H9 (cell line): ENCODE measurements around the gene CFAP77. TPM values are rescaled to one million over a fixed set of nuclear protein-coding genes. Genes with fewer than 3 reads are reported as not detected.
A peak's percentile ranks its signal among the peaks of the same experiment; 100 is the strongest.

Experiments used
- DNase-seq: peaks from one replicate; pipeline ENCODE4 v3.0.0-alpha.2; 2017
- H2AFZ ChIP-seq: one replicate; pipeline ENCODE4 v1.6.1; 2013; ENCODE audit warnings: mild to moderate bottlenecking, low read length, control low read depth, moderate library complexity
- H2AK5ac ChIP-seq: 2 replicates; pipeline ENCODE4 v1.6.1; 2013; ENCODE audit warnings: low read length, control low read depth, mixed read lengths; ENCODE audit not compliant: insufficient read length
- H2BK120ac ChIP-seq: one replicate; pipeline ENCODE4 v1.6.1; 2013; ENCODE audit warnings: low read depth, mild to moderate bottlenecking, low read length, control low read depth, inconsistent platforms; ENCODE audit not compliant: poor library complexity, severe bottlenecking
- H2BK12ac ChIP-seq: 2 replicates; pipeline ENCODE4 v1.6.1; 2013; ENCODE audit warnings: low read length, control low read depth, mixed read lengths, low read depth; ENCODE audit not compliant: insufficient read length
- H2BK15ac ChIP-seq: 2 replicates; pipeline ENCODE4 v1.6.1; 2013; ENCODE audit warnings: low read depth, low read length, control low read depth
- H2BK20ac ChIP-seq: one replicate; pipeline ENCODE4 v1.6.1; 2013; ENCODE audit warnings: low read depth, mild to moderate bottlenecking, low read length, control low read depth, inconsistent platforms; ENCODE audit not compliant: poor library complexity, severe bottlenecking
- H2BK5ac ChIP-seq: 2 replicates; pipeline ENCODE4 v1.6.1; 2013; ENCODE audit warnings: low read length, control low read depth, mixed read lengths; ENCODE audit not compliant: insufficient read length
- H3K14ac ChIP-seq: 2 replicates; pipeline ENCODE4 v1.6.1; 2013; ENCODE audit warnings: low read length, control low read depth; ENCODE audit not compliant: insufficient read depth
- H3K18ac ChIP-seq: 2 replicates; pipeline ENCODE4 v1.6.1; 2013; ENCODE audit warnings: low read depth, mild to moderate bottlenecking, mixed read lengths, low read length, control low read depth; ENCODE audit not compliant: insufficient read length
- H3K23ac ChIP-seq: 2 replicates; pipeline ENCODE4 v1.6.1; 2013; ENCODE audit warnings: low read length, control low read depth, mixed read lengths, low read depth; ENCODE audit not compliant: insufficient read length
- H3K23me2 ChIP-seq: 2 replicates; pipeline ENCODE4 v1.6.1; 2013; ENCODE audit warnings: low read depth, mild to moderate bottlenecking, mixed read lengths, low read length, control low read depth; ENCODE audit not compliant: insufficient read length, poor library complexity, severe bottlenecking
- H3K27ac ChIP-seq: 2 replicates; pipeline ENCODE4 v1.5.1; 2013; ENCODE audit warnings: low read length, control low read depth, mixed read lengths, low read depth; ENCODE audit not compliant: insufficient read length
- H3K27me3 ChIP-seq: 2 replicates; pipeline ENCODE4 v1.6.1; 2013; ENCODE audit warnings: low read length, control low read depth, inconsistent platforms; ENCODE audit not compliant: insufficient read depth
- H3K4ac ChIP-seq: 2 replicates; pipeline ENCODE4 v1.6.1; 2013; ENCODE audit warnings: low read depth, mild to moderate bottlenecking, control low read depth, inconsistent platforms, low read length, moderate library complexity
- H3K4me1 ChIP-seq: 2 replicates; pipeline ENCODE4 v1.6.1; 2013; ENCODE audit warnings: low read length, control low read depth, inconsistent platforms; ENCODE audit not compliant: insufficient read depth
- H3K4me2 ChIP-seq: 2 replicates; pipeline ENCODE4 v1.6.1; 2013; ENCODE audit warnings: low read length, control low read depth, mixed read lengths; ENCODE audit not compliant: insufficient read length, insufficient read depth
- H3K56ac ChIP-seq: 2 replicates; pipeline ENCODE4 v1.6.1; 2013; ENCODE audit warnings: low read depth, mild to moderate bottlenecking, mixed read lengths, low read length, control low read depth; ENCODE audit not compliant: insufficient read length
- H3K79me1 ChIP-seq: 2 replicates; pipeline ENCODE4 v1.6.1; 2013; ENCODE audit warnings: low read depth, mild to moderate bottlenecking, moderate library complexity, low read length, control low read depth, inconsistent platforms; ENCODE audit not compliant: insufficient read depth, poor library complexity, severe bottlenecking
- H3K79me2 ChIP-seq: 2 replicates; pipeline ENCODE4 v1.6.1; 2013; ENCODE audit warnings: low read length, control low read depth, inconsistent platforms; ENCODE audit not compliant: insufficient read depth
- H3K9ac ChIP-seq: 2 replicates; pipeline ENCODE4 v1.6.1; 2013; ENCODE audit warnings: low read length, control low read depth, mixed read lengths; ENCODE audit not compliant: insufficient read length; ENCODE audit errors: extremely low read depth
- H3K9me3 ChIP-seq: one replicate; pipeline ENCODE4 v1.6.1; 2013; ENCODE audit warnings: low read depth, low read length, inconsistent platforms; ENCODE audit not compliant: control insufficient read depth
- H3T11ph ChIP-seq: one replicate; pipeline ENCODE4 v1.6.1; 2013; ENCODE audit warnings: mild to moderate bottlenecking, low read length, control low read depth, inconsistent platforms
- H4K20me1 ChIP-seq: one replicate; pipeline ENCODE4 v1.6.1; 2013; ENCODE audit not compliant: control insufficient read depth, insufficient read length, insufficient read depth
- H4K5ac ChIP-seq: 2 replicates; pipeline ENCODE4 v1.6.1; 2013; ENCODE audit warnings: low read depth, mild to moderate bottlenecking, mixed read lengths, low read length, control low read depth; ENCODE audit not compliant: insufficient read length
- H4K8ac ChIP-seq: replicated peaks from 2 replicates; pipeline ENCODE4 v1.6.1; 2013; ENCODE audit warnings: low read length, control low read depth, mixed read lengths, low read depth; ENCODE audit not compliant: insufficient read length
- H4K91ac ChIP-seq: 2 replicates; pipeline ENCODE4 v1.6.1; 2013; ENCODE audit warnings: low read depth, mild to moderate bottlenecking, moderate library complexity, mixed read lengths, low read length, control low read depth; ENCODE audit not compliant: insufficient read length
- H3K27ac Mint-ChIP-seq, 3 experiments: 2 replicates in 2 of 3; 3 replicates in 1 of 3; pipeline ENCODE4 v1.8.0; 2020 to 2021; ENCODE audit warnings: mixed read lengths in 3 of 3, mild to moderate bottlenecking in 1 of 3, moderate library complexity in 1 of 3
- H3K27me3 Mint-ChIP-seq: 2 replicates; pipeline ENCODE4 v1.8.0; 2021; ENCODE audit warnings: low read depth, mild to moderate bottlenecking, moderate library complexity, mixed read lengths
- H3K36me3 Mint-ChIP-seq, 3 experiments: 2 replicates in 2 of 3; 3 replicates in 1 of 3; pipeline ENCODE4 v1.8.0; 2020 to 2021; ENCODE audit warnings: low read depth in 3 of 3, mixed read lengths in 3 of 3; ENCODE audit not compliant: insufficient read depth in 1 of 3
- H3K4me1 Mint-ChIP-seq, 2 experiments: 2 replicates each; pipeline ENCODE4 v1.8.0; 2020; ENCODE audit warnings: mixed read lengths in 2 of 2
- H3K4me3 Mint-ChIP-seq, 2 experiments: 2 replicates in 1 of 2; 3 replicates in 1 of 2; pipeline ENCODE4 v1.8.0; 2020 to 2021; ENCODE audit warnings: mild to moderate bottlenecking in 2 of 2, mixed read lengths in 2 of 2, moderate library complexity in 1 of 2
- H3K9me3 Mint-ChIP-seq, 2 experiments: 2 replicates in 1 of 2; 3 replicates in 1 of 2; pipeline ENCODE4 v1.8.0; 2020; ENCODE audit warnings: mild to moderate bottlenecking in 2 of 2, mixed read lengths in 2 of 2, moderate library complexity in 1 of 2
- CTCF ChIP-seq: fragments of 200-600 bp; sonication (generic); conservative IDR thresholded peaks from 3 replicates; pipeline ENCODE4 v1.8.0; 2021; ENCODE audit warnings: antibody characterized with exemption, mild to moderate bottlenecking
- WGBS: extraction: QIAGEN DNeasy Blood & Tissue Kit; methylation state at CpG from one replicate; pipeline ENCODE4 v1.1.7; 2013; ENCODE audit warnings: missing lambda C conversion rate, low lambda C conversion rate, mixed read lengths; ENCODE audit not compliant: insufficient read length; ENCODE audit errors: extremely low coverage; 5-methylcytosine and 5-hydroxymethylcytosine counted together
- total RNA-seq: library from RNA; stranded (reverse); gene quantifications from 2 replicates; pipeline ENCODE4 v1.2.1, GENCODE V29; 2021

The CFAP77 gene
- total RNA-seq, 1 experiment from 2014 or later: 0.72 TPM

GRCh38 chr9:132458432-132458831, 48.4 kb downstream of the CFAP77 start:
- no peaks in the 10 kb centered on the region for H3K9me3 ChIP-seq
- WGBS: no CpG with 5 or more reads among the region's 8 CpGs
- H3K27ac Mint-ChIP-seq: no peak overlapping the region

More at GRCh38 chr9:132458432-132458831, 48.4 kb downstream of the CFAP77 start:
- TF ChIP-seq CTCF: peak; percentile 37; the same call in 2 of the 3 replicates
- Mint-ChIP-seq H3K36me3 (no peaks in the 10 kb centered on the region), H3K4me3 (no peak overlapping the region), H3K9me3 (no peaks in the 10 kb centered on the region), H3K27me3 (peaks cover 2% of the 10 kb centered on the region; the same call in 1 of the 2 replicates), H3K4me1 (peaks cover 14 to 15% of the 10 kb centered on the region in 2 experiments)
- no peak overlapping the region for H3T11ph ChIP-seq
- no peak overlapping the region for H3K18ac ChIP-seq
- H3K23me2 ChIP-seq: no peaks in the 10 kb centered on the region
- H3K14ac ChIP-seq: no peak overlapping the region
- H3K27ac ChIP-seq: no peak overlapping the region
- no peak overlapping the region for H2BK15ac ChIP-seq
- no peak overlapping the region for H4K91ac ChIP-seq
- H3K9ac ChIP-seq: no peak overlapping the region
- no peak overlapping the region for H2BK12ac ChIP-seq
- H3K56ac ChIP-seq: no peak overlapping the region
- H3K4ac ChIP-seq: no peak overlapping the region
- no peak overlapping the region for H2BK5ac ChIP-seq
- no peak overlapping the region for H4K8ac ChIP-seq
- H2AFZ ChIP-seq: no peak overlapping the region
- no peaks in the 10 kb centered on the region for H3K27me3 ChIP-seq
- H3K79me1 ChIP-seq: no peaks in the 10 kb centered on the region
- no peak overlapping the region for H3K4me2 ChIP-seq
- no peak for DNase-seq
- no peaks in the 10 kb centered on the region for H4K20me1 ChIP-seq
- H2BK120ac ChIP-seq: no peak overlapping the region
- no peak overlapping the region for H3K23ac ChIP-seq
- no peak overlapping the region for H2AK5ac ChIP-seq
- no peaks in the 10 kb centered on the region for H3K79me2 ChIP-seq
- no peaks in the 10 kb centered on the region for H3K4me1 ChIP-seq
- H2BK20ac ChIP-seq: no peak overlapping the region
- no peak overlapping the region for H4K5ac ChIP-seq
